ENCODE measurements around the gene SNX19.

GRCh38 chr11:130830566-130830965, 85.7 kb downstream of the SNX19 start:
- TF ChIP-seq MXI1 (IDR thresholded peaks at IDR 0.05; ENCODE audit: low read depth, low read length) (no peak), CTCF (IDR thresholded peaks at IDR 0.05) (no peak), TAF1 (IDR thresholded peaks at IDR 0.05; ENCODE audit: borderline replicate concordance, low read depth, low read length) (no peak), USF2 (IDR thresholded peaks at IDR 0.05; ENCODE audit: borderline replicate concordance, low read depth, low read length) (no peak), NFIC (IDR thresholded peaks at IDR 0.05; ENCODE audit: borderline replicate concordance) (no peak)

All from SK-N-SH (cell line).